HepG2 (cell line): Measurements from ENCODE around the gene SLC25A23. TPM values are rescaled to one million over a fixed set of nuclear protein-coding genes. Genes with fewer than 3 reads are reported as not detected.

Source experiments
- ATAC-seq: fragments of 200-7000 bp; cut with Tn5 transposase; 3 replicates; pipeline ENCODE4 v1.9.1; 2020; ENCODE audit warnings: mild to moderate bottlenecking, moderate library complexity
- BruUV-seq: library from RNA; stranded (reverse); fragments of 400-500 nt; replicated peaks from 2 replicates; lab custom pipeline; 2021; lab: Mats Ljungman, UMichigan
- CTCF ChIA-PET: fragments of 300-600 bp; formaldehyde crosslinking; extraction: SDS; loops from one replicate; lab custom pipeline; 2021; ENCODE audit warnings: low total read pairs, inconsistent platforms, low intra/inter-chr PET ratio; lab: Yijun Ruan, JAX
- POLR2A ChIA-PET: fragments of 350-600 bp; sonication (Branson Sonifier 250); formaldehyde crosslinking; loops from one replicate; lab custom pipeline; 2020; ENCODE audit warnings: antibody characterized with exemption, inconsistent platforms; lab: Yijun Ruan, JAX
- DNase-seq: peaks from one replicate; pipeline ENCODE4 v3.0.0-alpha.2; 2015; ENCODE audit warnings: low spot score
- FAIRE-seq: peaks from 3 replicates; lab custom pipeline; 2011; peaks lifted over from hg19 to GRCh38; lab: Jason Lieb, UNC
- H2AFZ ChIP-seq: one replicate; pipeline ENCODE4 v1.6.1; 2011; ENCODE audit warnings: low read length, inconsistent platforms
- H3K27ac ChIP-seq: fragments of 300-600 bp; 3 replicates; pipeline ENCODE4 v1.8.0; 2011; ENCODE audit warnings: mixed run types, mild to moderate bottlenecking, mixed read lengths, low read length, inconsistent platforms; ENCODE audit not compliant: insufficient read depth; ENCODE audit errors: extremely low read length
- H3K27me3 ChIP-seq, 2 experiments: fragments of 200-600 bp in 1 of 2; 2 replicates in 1 of 2; 3 replicates in 1 of 2; pipeline versions ENCODE4 v1.6.0 to v1.8.0; 2011; ENCODE audit warnings: low read length in 2 of 2, mild to moderate bottlenecking in 2 of 2, moderate library complexity in 2 of 2, inconsistent platforms in 1 of 2; ENCODE audit not compliant: insufficient read depth in 2 of 2, control insufficient read depth in 1 of 2
- H3K36me3 ChIP-seq, 2 experiments: fragments of 200-600 bp in 1 of 2; replicated peaks in 1 of 2; 2 replicates in 1 of 2; 3 replicates in 1 of 2; pipeline versions ENCODE4 v1.5.1 to v1.8.0; 2011; ENCODE audit warnings: low read length in 2 of 2, inconsistent platforms in 1 of 2; ENCODE audit not compliant: insufficient read depth in 2 of 2, control insufficient read depth in 1 of 2
- H3K4me1 ChIP-seq: 2 replicates; pipeline ENCODE4 v1.5.1; 2012; ENCODE audit warnings: low read length, inconsistent platforms; ENCODE audit not compliant: insufficient read depth
- H3K4me2 ChIP-seq: 2 replicates; pipeline ENCODE4 v1.6.0; 2011; ENCODE audit warnings: low read depth, low read length, inconsistent platforms
- H3K4me3 ChIP-seq, 3 experiments: fragments of 200-600 bp in 1 of 3; sonication (generic), shearing (Covaris generic) in 1 of 3; replicated peaks in 1 of 3; 2 replicates each; pipeline ENCODE4 v1.5.1; 2011 to 2016; ENCODE audit warnings: low read length in 3 of 3, inconsistent platforms in 2 of 3, low read depth in 2 of 3, mild to moderate bottlenecking in 2 of 3, control low read depth in 1 of 3, mixed read lengths in 1 of 3; ENCODE audit not compliant: insufficient read depth in 1 of 3
- H3K79me2 ChIP-seq: one replicate; pipeline ENCODE4 v1.6.1; 2011; ENCODE audit warnings: low read length, inconsistent platforms; ENCODE audit not compliant: insufficient read depth
- H3K9ac ChIP-seq: 2 replicates; pipeline ENCODE4 v1.6.0; 2011; ENCODE audit warnings: mild to moderate bottlenecking, low read depth, low read length, inconsistent platforms; ENCODE audit not compliant: insufficient read depth
- H3K9me3 ChIP-seq: 2 replicates; pipeline ENCODE4 v1.5.1; 2012; ENCODE audit warnings: mild to moderate bottlenecking, low read length
- H4K20me1 ChIP-seq: 2 replicates; pipeline ENCODE4 v1.6.0; 2011; ENCODE audit warnings: inconsistent platforms, mild to moderate bottlenecking, low read length, moderate library complexity; ENCODE audit not compliant: insufficient read depth
- FOXA3 ChIP-seq: IDR thresholded peaks from 2 replicates; pipeline ENCODE4 v1.6.1; 2016; ENCODE audit warnings: missing genetic modification reagents, missing compliant biosample characterization
- GABPB1 ChIP-seq: IDR thresholded peaks from 2 replicates; pipeline ENCODE4 v1.6.1; 2016; ENCODE audit warnings: mild to moderate bottlenecking, missing genetic modification reagents, moderate library complexity, missing compliant biosample characterization
- GATA4 ChIP-seq: sonication (generic); IDR thresholded peaks from 2 replicates; pipeline ENCODE4 v1.6.1; 2016; ENCODE audit warnings: antibody characterized with exemption, low read depth, borderline replicate concordance
- HOXA5 ChIP-seq: sonication (generic); formaldehyde crosslinking; IDR thresholded peaks from 2 replicates; pipeline ENCODE4 v1.4.0; 2020; ENCODE audit warnings: missing genetic modification reagents
- ISL2 ChIP-seq: sonication (generic); formaldehyde crosslinking; IDR thresholded peaks from 2 replicates; pipeline ENCODE4 v1.5.0; 2020; ENCODE audit warnings: missing genetic modification reagents
- KAT8 ChIP-seq: IDR thresholded peaks from 2 replicates; pipeline ENCODE4 v1.6.1; 2016; ENCODE audit warnings: missing genetic modification reagents, missing compliant biosample characterization
- MAZ ChIP-seq, 2 experiments: sonication (generic) in 1 of 2; formaldehyde crosslinking in 1 of 2; IDR thresholded peaks; 2 replicates each; pipeline versions ENCODE4 v1.5.0 to v1.6.1; 2012 to 2020; ENCODE audit warnings: low read depth in 2 of 2, mild to moderate bottlenecking in 2 of 2, borderline replicate concordance in 1 of 2, improper control_type of control experiment in 1 of 2, low read length in 1 of 2, missing genetic modification reagents in 1 of 2, moderate library complexity in 1 of 2
- NFIC ChIP-seq: IDR thresholded peaks from 2 replicates; pipeline ENCODE4 v1.6.1; 2012; ENCODE audit warnings: mild to moderate bottlenecking, low read length, inconsistent platforms
- NR3C1 ChIP-seq: sonication (generic); formaldehyde crosslinking; IDR thresholded peaks from 2 replicates; pipeline ENCODE4 v1.4.0; 2020; ENCODE audit warnings: missing genetic modification reagents
- RELA ChIP-seq: sonication (generic); formaldehyde crosslinking; IDR thresholded peaks from 2 replicates; pipeline ENCODE4 v1.4.0; 2020; ENCODE audit warnings: missing genetic modification reagents
- ZFX ChIP-seq: sonication (generic); formaldehyde crosslinking; IDR thresholded peaks from 2 replicates; pipeline ENCODE4 v1.4.0; 2020; ENCODE audit warnings: mild to moderate bottlenecking, low read depth, missing genetic modification reagents, moderate library complexity
- ZNF160 ChIP-seq: sonication (generic); formaldehyde crosslinking; IDR thresholded peaks from 2 replicates; pipeline ENCODE4 v1.8.0; 2022; ENCODE audit warnings: mild to moderate bottlenecking, inconsistent platforms, missing genetic modification reagents
- ZNF264 ChIP-seq: sonication (generic); formaldehyde crosslinking; IDR thresholded peaks from 2 replicates; pipeline ENCODE4 v1.4.0; 2020; ENCODE audit warnings: missing genetic modification reagents
- ZNF331 ChIP-seq: sonication (generic); formaldehyde crosslinking; IDR thresholded peaks from 2 replicates; pipeline ENCODE4 v1.4.0; 2020; ENCODE audit warnings: missing genetic modification reagents
- ZNF720 ChIP-seq: sonication (generic); formaldehyde crosslinking; IDR thresholded peaks from 2 replicates; pipeline ENCODE4 v1.4.0; 2020; ENCODE audit warnings: missing genetic modification reagents
- ZZZ3 ChIP-seq: sonication (generic); formaldehyde crosslinking; IDR thresholded peaks from 2 replicates; pipeline ENCODE4 v1.4.0; 2020; ENCODE audit warnings: missing genetic modification reagents, mild to moderate bottlenecking, borderline replicate concordance
- whole genome bisulfite sequencing: methylation state at CpG from one replicate; pipeline ENCODE4 v1.1.6; 2017; ENCODE audit warnings: low lambda C conversion rate; 5-methylcytosine and 5-hydroxymethylcytosine counted together
- in situ Hi-C: cut with HindIII; loops from 2 replicates; pipeline ENCODE4 v1.10.0; 2017; ENCODE audit warnings: low pct_unique_long_range_greater_than_20kb; ENCODE audit not compliant: extremely low pct_ligation_motif_present
- intact Hi-C: fragments of 100-400 bp; cut with micrococcal nuclease; formaldehyde crosslinking; loops from one replicate; pipeline ENCODE4 v1.10.0; 2022; ENCODE audit not compliant: unreplicated experiment
- polyA plus RNA-seq, 8 experiments: library from polyadenylated mRNA; depleted of rRNA in 3 of 8; stranded (reverse) in 7 of 8; unstranded in 1 of 8; fragments of >200 nt; fragmentation: Illumina TruSeq in 4 of 8; extraction: Trizol in 4 of 8; gene quantifications; 2 replicates each; pipeline versions ENCODE4 v1.2.1 to v1.2.3, GENCODE V29; 2011 to 2016; ENCODE audit warnings: low read depth in 4 of 8, missing spikeins in 1 of 8, mixed read lengths in 1 of 8; ENCODE audit not compliant: insufficient read depth in 1 of 8
- total RNA-seq, 5 experiments: library from RNA; depleted of rRNA; stranded (reverse); fragments of >200 nt; fragmentation: Illumina TruSeq; extraction: Trizol; gene quantifications; 2 replicates each; pipeline ENCODE4 v1.2.3, GENCODE V29; 2016; ENCODE audit warnings: low read depth in 1 of 5

SLC25A23 gene
- total and polyA plus RNA-seq, 2 of the 13 experiments (the other 11 are each of a cell fraction or from before 2014, with no cell fraction given), result 12.4 to 15.2 TPM

DNA sequence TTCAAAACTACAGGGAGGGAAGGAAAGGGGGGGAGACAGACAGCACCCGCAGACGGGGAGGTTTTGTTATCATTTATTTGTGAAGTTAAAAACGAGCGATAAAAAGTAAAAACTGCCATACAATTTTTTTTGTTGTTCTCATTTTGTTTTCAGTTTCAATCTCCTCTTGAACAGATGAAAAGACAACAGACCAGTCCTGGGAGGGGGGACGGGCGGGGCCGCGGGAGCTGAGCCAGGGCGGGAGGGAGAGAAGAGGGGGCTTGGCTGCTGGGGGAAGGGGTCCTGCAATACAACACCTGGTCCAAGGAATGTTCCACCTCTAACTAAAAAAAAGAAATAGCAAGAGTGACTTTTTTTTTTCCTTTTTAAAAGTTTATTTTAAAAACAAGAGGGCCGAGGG, 46.3 kb downstream of the SLC25A23 start:
- no peak overlapping the region for H2AFZ ChIP-seq
- POLR2A ChIA-PET, result no interaction called here
- DNase-seq, result no peak
- no peaks in the 10 kb centered on the region for H3K27me3 ChIP-seq
- BruUV-seq, result no TSS peak
- no peaks in the 10 kb centered on the region for H3K9me3 ChIP-seq
- in situ Hi-C loops (no loop called here), intact Hi-C loops (no loop called here)
- 96% methylated on average over 10 of the region's 10 CpGs for WGBS
- no peaks in the 10 kb centered on the region for H3K79me2 ChIP-seq
- H3K4me3 ChIP-seq, result no peak overlapping the region
- no peak for FAIRE-seq
- ATAC-seq, result no peak
- TF ChIP-seq MAZ (IDR thresholded peaks at IDR 0.05; ENCODE audit: borderline replicate concordance, low read depth, low read length) (no peak), MAZ (CRISPR knock-in tag; IDR thresholded peaks at IDR 0.05; ENCODE audit: low read depth) (no peak), FOXA3 (CRISPR knock-in tag) (no peak), NR3C1 (CRISPR knock-in tag) (no peak), HOXA5 (CRISPR knock-in tag) (no peak), ZFX (CRISPR knock-in tag) (no peak), ZNF264 (CRISPR knock-in tag) (no peak), GATA4 (no peak), ZNF331 (no peak), ZNF160 (CRISPR knock-in tag) (no peak), ZZZ3 (no peak), ZNF720 (no peak), GABPB1 (CRISPR knock-in tag) (no peak), NFIC (no peak), RELA (no peak), KAT8 (CRISPR knock-in tag) (no peak), ISL2 (no peak)
- H3K4me2 ChIP-seq, result no peak overlapping the region
- peaks cover 11% of the 10 kb centered on the region; the same call in 1 of the 2 replicates for H4K20me1 ChIP-seq
- no peak overlapping the region for H3K27ac ChIP-seq
- CTCF ChIA-PET, result interaction anchor here (0.9 kb wide), 1 partner anchor 248 kb away, joined by 3 read pairs; no protein-coding TSS in a partner anchor
- no peak overlapping the region for H3K9ac ChIP-seq
- H3K4me1 ChIP-seq, result no peaks in the 10 kb centered on the region
- H3K36me3 ChIP-seq, result peaks cover 22 to 45% of the 10 kb centered on the region in 2 experiments; a peak in 4 of 5 replicates
